ENCODE measurements around the gene ADGRG2.

ADGRG2 gene

DNA sequence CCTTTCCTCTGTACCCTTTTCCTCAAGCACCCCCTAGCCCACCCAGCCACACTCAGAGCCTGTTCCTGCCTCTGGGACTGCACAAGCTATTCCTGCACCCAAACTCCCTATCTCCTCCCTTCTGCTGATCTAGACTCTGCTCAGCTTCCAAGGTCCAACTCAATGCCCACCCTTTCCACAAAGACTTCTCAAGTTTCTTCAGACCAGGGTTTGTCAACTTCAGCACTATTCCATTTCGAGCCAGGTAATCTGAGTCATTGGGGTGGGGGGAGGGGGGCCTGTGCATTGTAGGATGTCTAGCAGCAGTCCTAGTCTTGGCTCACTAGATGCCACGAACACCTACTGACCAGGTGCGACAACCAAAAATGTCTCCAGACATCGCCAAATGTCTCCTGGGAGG lies 175.7 kb downstream of the ADGRG2 start:
- no peak for DNase-seq

DNA sequence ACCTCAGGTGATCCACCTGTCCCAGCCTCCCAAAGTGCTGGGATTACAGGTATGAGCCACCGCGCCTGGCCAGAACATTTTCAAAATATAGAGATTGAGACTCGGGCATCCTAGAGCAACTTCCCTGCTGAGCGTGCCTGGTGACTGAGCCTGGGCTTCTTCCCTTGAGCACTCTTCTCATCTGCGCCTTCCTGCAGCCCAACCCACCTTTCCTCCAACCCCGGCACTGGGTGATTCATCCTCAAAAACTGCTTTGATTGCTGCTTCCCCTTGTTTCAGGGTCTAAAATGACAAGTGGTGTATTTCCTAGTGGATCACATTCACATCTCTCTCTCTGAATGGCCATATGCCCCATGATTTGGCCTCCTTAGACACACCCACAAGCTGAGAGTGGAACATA lies 176.1 kb downstream of the ADGRG2 start:
- DNase-seq = no peak

- no peak for DNase-seq
These were observed 176.8 kb downstream of the ADGRG2 start for GRCh38 chrX:18945483-18945882.

GRCh38 chrX:18944482-18944881 lies 177.8 kb downstream of the ADGRG2 start:
- no peak for DNase-seq

- no peak for DNase-seq
These were observed 180.4 kb downstream of the ADGRG2 start for GRCh38 chrX:18941896-18942295.
